Gastrocnemius medialis (tissue), 4 donors: Measurements from ENCODE around the gene RPL29.

Experiments
- POLR2A ChIP-seq, 2 donors: fragments of 450-650 bp; IDR thresholded peaks; one replicate each; pipeline ENCODE4 v1.6.1; 2017; ENCODE audit warnings: antibody characterized with exemption in 2 of 2, mild to moderate bottlenecking in 2 of 2, moderate library complexity in 2 of 2
- TF ChIP-seq, protein P1 (sequence below), 5 experiments: fragments of 450-650 bp in 3 of 5; fragments of 200-600 bp in 2 of 5; sonication (generic) in 2 of 5; IDR thresholded peaks in 4 of 5; conservative IDR thresholded peaks in 1 of 5; 1 replicate in 4 of 5; 2 replicates in 1 of 5; pipeline ENCODE4 v1.5.1; 2016 to 2019; ENCODE audit warnings: antibody characterized with exemption in 5 of 5, mild to moderate bottlenecking in 3 of 5, moderate library complexity in 3 of 5

GRCh38 chr3:52002748-52003147, 7.1 kb upstream of the RPL29 start:
- TF ChIP-seq, protein P1, sequence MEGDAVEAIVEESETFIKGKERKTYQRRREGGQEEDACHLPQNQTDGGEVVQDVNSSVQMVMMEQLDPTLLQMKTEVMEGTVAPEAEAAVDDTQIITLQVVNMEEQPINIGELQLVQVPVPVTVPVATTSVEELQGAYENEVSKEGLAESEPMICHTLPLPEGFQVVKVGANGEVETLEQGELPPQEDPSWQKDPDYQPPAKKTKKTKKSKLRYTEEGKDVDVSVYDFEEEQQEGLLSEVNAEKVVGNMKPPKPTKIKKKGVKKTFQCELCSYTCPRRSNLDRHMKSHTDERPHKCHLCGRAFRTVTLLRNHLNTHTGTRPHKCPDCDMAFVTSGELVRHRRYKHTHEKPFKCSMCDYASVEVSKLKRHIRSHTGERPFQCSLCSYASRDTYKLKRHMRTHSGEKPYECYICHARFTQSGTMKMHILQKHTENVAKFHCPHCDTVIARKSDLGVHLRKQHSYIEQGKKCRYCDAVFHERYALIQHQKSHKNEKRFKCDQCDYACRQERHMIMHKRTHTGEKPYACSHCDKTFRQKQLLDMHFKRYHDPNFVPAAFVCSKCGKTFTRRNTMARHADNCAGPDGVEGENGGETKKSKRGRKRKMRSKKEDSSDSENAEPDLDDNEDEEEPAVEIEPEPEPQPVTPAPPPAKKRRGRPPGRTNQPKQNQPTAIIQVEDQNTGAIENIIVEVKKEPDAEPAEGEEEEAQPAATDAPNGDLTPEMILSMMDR (IDR thresholded peaks at IDR 0.05 in 4 of 5, conservative IDR thresholded peaks at IDR 0.05 in 1 of 5) = no peak
- TF ChIP-seq POLR2A (IDR thresholded peaks at IDR 0.05) = no peak
